Neural cell (in vitro differentiated cells): Measurements from ENCODE around the gene DNAAF5. TPM values are rescaled to one million over a fixed set of nuclear protein-coding genes. Genes with fewer than 3 reads are reported as not detected.

Experiments used
- H2AFZ ChIP-seq: fragments of 200-600, 300-800 bp; sonication (generic), shearing (Covaris generic); 2 replicates; pipeline ENCODE4 v1.6.0; 2014; ENCODE audit warnings: low read depth, mild to moderate bottlenecking, antibody characterized with exemption, low read length, moderate library complexity
- H3F3A ChIP-seq: fragments of 200-600 bp; shearing (Covaris generic); 2 replicates; pipeline ENCODE4 v1.6.1; 2016; ENCODE audit warnings: mild to moderate bottlenecking, moderate library complexity, mixed read lengths, antibody characterized with exemption, low read length; ENCODE audit not compliant: insufficient read depth, poor library complexity, severe bottlenecking
- H3K27ac ChIP-seq: fragments of 200-600, 300-800 bp; sonication (generic), shearing (Covaris generic); 2 replicates; pipeline ENCODE4 v1.5.1; 2014; ENCODE audit warnings: mild to moderate bottlenecking, low read length, moderate library complexity
- H3K27me3 ChIP-seq: fragments of 300-800, 200-600 bp; sonication (generic), shearing (Covaris generic); 2 replicates; pipeline ENCODE4 v1.6.0; 2014; ENCODE audit warnings: mild to moderate bottlenecking, low read depth, low read length, moderate library complexity; ENCODE audit not compliant: insufficient read depth
- H3K36me3 ChIP-seq: fragments of 300-800, 200-600 bp; sonication (generic), shearing (Covaris generic); 2 replicates; pipeline ENCODE4 v1.5.1; 2014; ENCODE audit warnings: mild to moderate bottlenecking, antibody characterized with exemption, low read length, moderate library complexity; ENCODE audit not compliant: insufficient read depth
- H3K4me2 ChIP-seq: fragments of 300-800, 200-600 bp; sonication (generic), shearing (Covaris generic); 2 replicates; pipeline ENCODE4 v1.6.0; 2014; ENCODE audit warnings: mild to moderate bottlenecking, low read length
- H3K4me3 ChIP-seq: fragments of 300-800, 200-600 bp; sonication (generic), shearing (Covaris generic); 2 replicates; pipeline ENCODE4 v1.5.1; 2014; ENCODE audit warnings: mild to moderate bottlenecking, low read length, moderate library complexity
- H3K79me2 ChIP-seq: fragments of 200-600 bp; shearing (Covaris generic); replicated peaks from 2 replicates; pipeline ENCODE4 v1.6.0; 2014; ENCODE audit warnings: mild to moderate bottlenecking, low read length, moderate library complexity; ENCODE audit not compliant: insufficient read depth
- H3K9ac ChIP-seq: fragments of 300-800, 200-600 bp; sonication (generic), shearing (Covaris generic); 2 replicates; pipeline ENCODE4 v1.6.1; 2016; ENCODE audit warnings: mild to moderate bottlenecking, low read length, mixed read lengths
- H3K9me2 ChIP-seq: fragments of 200-600 bp; shearing (Covaris generic); 2 replicates; pipeline ENCODE4 v1.6.1; 2016; ENCODE audit warnings: mild to moderate bottlenecking, low read length, mixed read lengths; ENCODE audit not compliant: insufficient read depth
- H3K9me3 ChIP-seq: fragments of 200-600, 300-800 bp; sonication (generic), shearing (Covaris generic); 2 replicates; pipeline ENCODE4 v1.6.1; 2016; ENCODE audit warnings: mild to moderate bottlenecking, mixed run types, low read length, moderate library complexity, mixed read lengths
- H4K20me1 ChIP-seq: fragments of 200-600 bp; shearing (Covaris generic); 2 replicates; pipeline ENCODE4 v1.6.1; 2016; ENCODE audit warnings: mild to moderate bottlenecking, mixed run types; ENCODE audit not compliant: insufficient read depth
- EP300 ChIP-seq: fragments of 450-650 bp; conservative IDR thresholded peaks from 2 replicates; pipeline ENCODE4 v1.6.1; 2014; ENCODE audit warnings: antibody characterized with exemption, mild to moderate bottlenecking, moderate library complexity; ENCODE audit not compliant: poor library complexity, severe bottlenecking
- EZH2 ChIP-seq: fragments of 200-600, 300-800 bp; shearing (Covaris generic), sonication (generic); IDR thresholded peaks from 2 replicates; pipeline ENCODE4 v1.6.1; 2014; ENCODE audit warnings: antibody characterized with exemption, low read length, borderline replicate concordance, mild to moderate bottlenecking; ENCODE audit not compliant: insufficient read depth, poor library complexity, severe bottlenecking
- MXI1 ChIP-seq: fragments of 450-650 bp; conservative IDR thresholded peaks from 2 replicates; pipeline ENCODE4 v1.6.1; 2014; ENCODE audit warnings: antibody characterized with exemption, mild to moderate bottlenecking; ENCODE audit not compliant: poor library complexity, severe bottlenecking
- POLR2AphosphoS5 ChIP-seq: IDR thresholded peaks from 2 replicates; pipeline ENCODE4 v1.6.1; 2012
- RAD21 ChIP-seq: fragments of 450-650 bp; conservative IDR thresholded peaks from 2 replicates; pipeline ENCODE4 v1.6.1; 2014; ENCODE audit warnings: antibody characterized with exemption, mild to moderate bottlenecking, moderate library complexity
- SMC3 ChIP-seq: fragments of 450-650 bp; conservative IDR thresholded peaks from 2 replicates; pipeline ENCODE4 v1.6.1; 2014; ENCODE audit warnings: antibody characterized with exemption, mild to moderate bottlenecking, moderate library complexity; ENCODE audit not compliant: poor library complexity
- TAF1 ChIP-seq: IDR thresholded peaks from 2 replicates; pipeline ENCODE4 v1.6.1; 2012; ENCODE audit warnings: low read depth
- polyA plus RNA-seq: library from polyadenylated mRNA; depleted of rRNA; stranded (reverse); fragments of >200 nt; gene quantifications from 2 replicates; pipeline ENCODE4 v1.2.3, GENCODE V29; 2014
- TF ChIP-seq, protein P1 (sequence below): IDR thresholded peaks from 2 replicates; pipeline ENCODE4 v1.6.1; 2012; ENCODE audit warnings: borderline replicate concordance
- TF ChIP-seq, protein P2 (sequence below): fragments of 450-650 bp; IDR thresholded peaks from 2 replicates; pipeline ENCODE4 v1.5.1; 2014; ENCODE audit warnings: antibody characterized with exemption, mild to moderate bottlenecking, moderate library complexity; ENCODE audit not compliant: poor library complexity, severe bottlenecking

Gene DNAAF5
- polyA plus RNA-seq, 1 donor from 2014 or later = 5.3 TPM

DNA sequence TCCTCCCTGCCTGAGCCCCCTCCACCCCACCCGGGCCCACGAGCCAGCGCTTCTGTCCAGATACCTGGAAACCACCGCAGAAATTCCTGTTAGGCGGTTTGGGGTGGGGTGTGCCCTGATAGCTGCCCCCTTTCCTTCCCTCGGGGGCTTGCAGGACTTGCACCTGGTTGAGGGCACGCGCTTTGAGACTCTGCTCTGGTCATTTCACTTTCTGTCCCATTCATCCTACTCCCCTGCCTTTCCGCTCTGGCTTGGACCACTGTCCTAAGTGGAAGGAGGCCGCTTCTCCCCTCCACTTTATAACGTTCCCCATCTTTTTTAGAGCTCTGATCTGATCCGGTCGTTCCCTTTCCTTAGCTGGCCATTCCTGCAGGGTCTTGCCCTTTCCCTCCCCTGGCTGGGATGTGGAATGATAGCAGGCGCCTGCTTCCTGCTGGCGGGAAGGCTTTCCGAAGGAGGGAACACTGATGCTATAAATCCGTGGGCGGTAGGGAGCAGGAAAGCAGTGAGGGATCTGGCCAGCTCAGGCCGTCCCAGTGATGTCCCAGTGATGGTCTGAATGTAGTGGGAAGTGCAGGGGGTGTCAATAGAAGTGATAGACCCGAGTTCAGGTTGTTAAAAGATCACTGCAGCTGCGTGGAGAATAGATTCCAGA lies 1.4 kb downstream of the DNAAF5 start:
- peak overlapping the region; percentile 39 for H3K4me2 ChIP-seq
- no peaks in the 10 kb centered on the region for H3K9me3 ChIP-seq
- H4K20me1 ChIP-seq = no peaks in the 10 kb centered on the region
- peaks cover 13% of the 10 kb centered on the region for H3K79me2 ChIP-seq
- H3K27me3 ChIP-seq = no peaks in the 10 kb centered on the region
- H3K27ac ChIP-seq = no peak overlapping the region
- H3K9me2 ChIP-seq = no peaks in the 10 kb centered on the region
- no peak overlapping the region for H2AFZ ChIP-seq
- no peak for TF ChIP-seq EZH2
- no peak for TF ChIP-seq SMC3
- no peak for TF ChIP-seq EP300
- TF ChIP-seq RAD21 = no peak
- no peak for TF ChIP-seq MXI1
- no peak for TF ChIP-seq TAF1
- TF ChIP-seq POLR2AphosphoS5 = no peak
- TF ChIP-seq, protein P1, sequence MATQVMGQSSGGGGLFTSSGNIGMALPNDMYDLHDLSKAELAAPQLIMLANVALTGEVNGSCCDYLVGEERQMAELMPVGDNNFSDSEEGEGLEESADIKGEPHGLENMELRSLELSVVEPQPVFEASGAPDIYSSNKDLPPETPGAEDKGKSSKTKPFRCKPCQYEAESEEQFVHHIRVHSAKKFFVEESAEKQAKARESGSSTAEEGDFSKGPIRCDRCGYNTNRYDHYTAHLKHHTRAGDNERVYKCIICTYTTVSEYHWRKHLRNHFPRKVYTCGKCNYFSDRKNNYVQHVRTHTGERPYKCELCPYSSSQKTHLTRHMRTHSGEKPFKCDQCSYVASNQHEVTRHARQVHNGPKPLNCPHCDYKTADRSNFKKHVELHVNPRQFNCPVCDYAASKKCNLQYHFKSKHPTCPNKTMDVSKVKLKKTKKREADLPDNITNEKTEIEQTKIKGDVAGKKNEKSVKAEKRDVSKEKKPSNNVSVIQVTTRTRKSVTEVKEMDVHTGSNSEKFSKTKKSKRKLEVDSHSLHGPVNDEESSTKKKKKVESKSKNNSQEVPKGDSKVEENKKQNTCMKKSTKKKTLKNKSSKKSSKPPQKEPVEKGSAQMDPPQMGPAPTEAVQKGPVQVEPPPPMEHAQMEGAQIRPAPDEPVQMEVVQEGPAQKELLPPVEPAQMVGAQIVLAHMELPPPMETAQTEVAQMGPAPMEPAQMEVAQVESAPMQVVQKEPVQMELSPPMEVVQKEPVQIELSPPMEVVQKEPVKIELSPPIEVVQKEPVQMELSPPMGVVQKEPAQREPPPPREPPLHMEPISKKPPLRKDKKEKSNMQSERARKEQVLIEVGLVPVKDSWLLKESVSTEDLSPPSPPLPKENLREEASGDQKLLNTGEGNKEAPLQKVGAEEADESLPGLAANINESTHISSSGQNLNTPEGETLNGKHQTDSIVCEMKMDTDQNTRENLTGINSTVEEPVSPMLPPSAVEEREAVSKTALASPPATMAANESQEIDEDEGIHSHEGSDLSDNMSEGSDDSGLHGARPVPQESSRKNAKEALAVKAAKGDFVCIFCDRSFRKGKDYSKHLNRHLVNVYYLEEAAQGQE = no peak
- TF ChIP-seq, protein P2, sequence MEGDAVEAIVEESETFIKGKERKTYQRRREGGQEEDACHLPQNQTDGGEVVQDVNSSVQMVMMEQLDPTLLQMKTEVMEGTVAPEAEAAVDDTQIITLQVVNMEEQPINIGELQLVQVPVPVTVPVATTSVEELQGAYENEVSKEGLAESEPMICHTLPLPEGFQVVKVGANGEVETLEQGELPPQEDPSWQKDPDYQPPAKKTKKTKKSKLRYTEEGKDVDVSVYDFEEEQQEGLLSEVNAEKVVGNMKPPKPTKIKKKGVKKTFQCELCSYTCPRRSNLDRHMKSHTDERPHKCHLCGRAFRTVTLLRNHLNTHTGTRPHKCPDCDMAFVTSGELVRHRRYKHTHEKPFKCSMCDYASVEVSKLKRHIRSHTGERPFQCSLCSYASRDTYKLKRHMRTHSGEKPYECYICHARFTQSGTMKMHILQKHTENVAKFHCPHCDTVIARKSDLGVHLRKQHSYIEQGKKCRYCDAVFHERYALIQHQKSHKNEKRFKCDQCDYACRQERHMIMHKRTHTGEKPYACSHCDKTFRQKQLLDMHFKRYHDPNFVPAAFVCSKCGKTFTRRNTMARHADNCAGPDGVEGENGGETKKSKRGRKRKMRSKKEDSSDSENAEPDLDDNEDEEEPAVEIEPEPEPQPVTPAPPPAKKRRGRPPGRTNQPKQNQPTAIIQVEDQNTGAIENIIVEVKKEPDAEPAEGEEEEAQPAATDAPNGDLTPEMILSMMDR = no peak
- peak overlapping the region; percentile 76 for H3K4me3 ChIP-seq
- H3K36me3 ChIP-seq = peaks cover 9% of the 10 kb centered on the region
- H3F3A ChIP-seq = no peaks in the 10 kb centered on the region
- H3K9ac ChIP-seq = peak overlapping the region; percentile 70

- Histone ChIP-seq H3K4me2 (no peak overlapping the region), H3K36me3 (peaks cover 9% of the 10 kb centered on the region), H3F3A (no peaks in the 10 kb centered on the region), H3K9me3 (no peaks in the 10 kb centered on the region), H3K9me2 (no peaks in the 10 kb centered on the region), H3K4me3 (peak overlapping the region; percentile 76), H4K20me1 (no peaks in the 10 kb centered on the region), H3K9ac (no peak overlapping the region), H3K79me2 (peaks cover 20% of the 10 kb centered on the region), H2AFZ (no peak overlapping the region), H3K27me3 (no peaks in the 10 kb centered on the region), H3K27ac (no peak overlapping the region)
- TF ChIP-seq MXI1 (no peak), SMC3 (no peak), TAF1 (no peak), POLR2AphosphoS5 (no peak)
- TF ChIP-seq, protein P2 = no peak
These were observed 2.1 kb downstream of the DNAAF5 start for GRCh38 chr7:728602-729001.
